ENCODE results near the gene ATP2B3. TPM values are rescaled to one million over a fixed set of nuclear protein-coding genes. Genes with fewer than 3 reads are reported as not detected.

Gene ATP2B3
- 0.82 to 0.99 TPM (median 0.83 TPM) in 3 replicates for total RNA-seq

DNA sequence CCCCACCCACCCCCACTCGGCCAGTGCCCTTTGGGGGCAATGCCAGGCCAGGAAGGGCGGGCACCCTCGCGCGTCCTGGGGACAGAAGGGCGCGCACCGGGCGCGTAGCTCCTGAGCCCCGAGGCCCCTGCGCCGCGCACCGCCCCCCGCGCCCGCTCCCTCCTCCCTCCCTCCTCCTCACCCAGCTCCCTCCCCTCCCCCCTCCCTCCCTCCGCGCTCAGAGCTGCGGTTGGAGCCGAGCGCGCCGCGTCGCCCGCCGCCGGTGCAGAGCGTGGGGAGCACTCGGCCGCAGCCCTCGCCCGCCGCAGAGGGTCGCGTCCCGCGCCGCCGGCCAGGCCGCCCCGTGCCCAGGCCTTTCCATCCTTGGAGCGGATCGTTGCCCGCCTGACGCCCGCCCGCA is at the start of gene ATP2B3:
ATP2B3 (plus strand) TSS at position 220 of the 400 bp plus-strand sequence. CDS start 18,606 bp downstream, outside the sequence.
- TF ChIP-seq, protein P1, sequence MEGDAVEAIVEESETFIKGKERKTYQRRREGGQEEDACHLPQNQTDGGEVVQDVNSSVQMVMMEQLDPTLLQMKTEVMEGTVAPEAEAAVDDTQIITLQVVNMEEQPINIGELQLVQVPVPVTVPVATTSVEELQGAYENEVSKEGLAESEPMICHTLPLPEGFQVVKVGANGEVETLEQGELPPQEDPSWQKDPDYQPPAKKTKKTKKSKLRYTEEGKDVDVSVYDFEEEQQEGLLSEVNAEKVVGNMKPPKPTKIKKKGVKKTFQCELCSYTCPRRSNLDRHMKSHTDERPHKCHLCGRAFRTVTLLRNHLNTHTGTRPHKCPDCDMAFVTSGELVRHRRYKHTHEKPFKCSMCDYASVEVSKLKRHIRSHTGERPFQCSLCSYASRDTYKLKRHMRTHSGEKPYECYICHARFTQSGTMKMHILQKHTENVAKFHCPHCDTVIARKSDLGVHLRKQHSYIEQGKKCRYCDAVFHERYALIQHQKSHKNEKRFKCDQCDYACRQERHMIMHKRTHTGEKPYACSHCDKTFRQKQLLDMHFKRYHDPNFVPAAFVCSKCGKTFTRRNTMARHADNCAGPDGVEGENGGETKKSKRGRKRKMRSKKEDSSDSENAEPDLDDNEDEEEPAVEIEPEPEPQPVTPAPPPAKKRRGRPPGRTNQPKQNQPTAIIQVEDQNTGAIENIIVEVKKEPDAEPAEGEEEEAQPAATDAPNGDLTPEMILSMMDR (IDR thresholded peaks at IDR 0.05; ENCODE audit: unreplicated experiment): no peak
- Mint-ChIP-seq H3K36me3 (peaks cover 2% of the 10 kb centered on the region), H3K9me3 (no peaks in the 10 kb centered on the region), H3K27me3 (ENCODE audit: low read depth) (peaks cover 68% of the 10 kb centered on the region), H3K4me3 (peak within 1 kb of the TSS; percentile 61), H3K4me1 (peaks cover 3% of the 10 kb centered on the region), H3K27ac (no peak within 1 kb of the TSS)
- no peak for DNase-seq (ENCODE audit: low spot score in 2 of 2, unreplicated experiment in 2 of 2)

DNA sequence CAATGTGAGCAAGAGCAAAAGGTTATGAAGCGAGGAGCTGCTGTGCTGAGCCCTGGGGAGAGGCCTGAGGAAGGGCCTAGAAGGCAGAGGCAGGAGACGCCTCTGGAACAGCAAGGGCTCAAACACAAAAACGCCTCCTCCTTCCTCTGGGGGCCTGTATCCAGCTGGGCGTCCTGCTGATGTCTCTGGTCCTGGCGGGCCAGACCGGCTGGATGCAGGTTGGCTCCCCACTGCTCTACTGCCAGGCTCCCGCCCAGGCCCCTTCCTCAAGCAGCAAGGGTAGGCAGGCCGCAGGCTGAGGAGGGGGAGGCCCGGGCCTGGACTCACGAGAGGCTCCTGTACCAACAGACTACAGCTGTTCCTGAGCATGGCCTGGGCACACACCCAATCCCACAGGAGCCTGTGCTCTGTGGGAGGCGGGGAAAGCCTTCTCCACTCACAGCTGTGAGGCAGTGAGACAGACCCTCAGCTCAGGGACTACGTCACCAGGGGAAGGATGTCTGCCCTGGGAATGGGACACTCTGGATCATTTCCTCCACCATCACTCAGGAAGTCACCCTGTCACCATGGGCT is 49.3 kb upstream of the ATP2B3 start:
- Mint-ChIP-seq H3K27me3 (ENCODE audit: low read depth) (no peaks in the 10 kb centered on the region), H3K27ac (no peak overlapping the region), H3K36me3 (peaks cover 3% of the 10 kb centered on the region), H3K4me1 (peaks cover 6% of the 10 kb centered on the region), H3K4me3 (no peak overlapping the region), H3K9me3 (peaks cover 5% of the 10 kb centered on the region)
- TF ChIP-seq, protein P1 (IDR thresholded peaks at IDR 0.05; ENCODE audit: unreplicated experiment): no peak
- DNase-seq (ENCODE audit: low spot score in 2 of 2, unreplicated experiment in 2 of 2): no peak

DNA sequence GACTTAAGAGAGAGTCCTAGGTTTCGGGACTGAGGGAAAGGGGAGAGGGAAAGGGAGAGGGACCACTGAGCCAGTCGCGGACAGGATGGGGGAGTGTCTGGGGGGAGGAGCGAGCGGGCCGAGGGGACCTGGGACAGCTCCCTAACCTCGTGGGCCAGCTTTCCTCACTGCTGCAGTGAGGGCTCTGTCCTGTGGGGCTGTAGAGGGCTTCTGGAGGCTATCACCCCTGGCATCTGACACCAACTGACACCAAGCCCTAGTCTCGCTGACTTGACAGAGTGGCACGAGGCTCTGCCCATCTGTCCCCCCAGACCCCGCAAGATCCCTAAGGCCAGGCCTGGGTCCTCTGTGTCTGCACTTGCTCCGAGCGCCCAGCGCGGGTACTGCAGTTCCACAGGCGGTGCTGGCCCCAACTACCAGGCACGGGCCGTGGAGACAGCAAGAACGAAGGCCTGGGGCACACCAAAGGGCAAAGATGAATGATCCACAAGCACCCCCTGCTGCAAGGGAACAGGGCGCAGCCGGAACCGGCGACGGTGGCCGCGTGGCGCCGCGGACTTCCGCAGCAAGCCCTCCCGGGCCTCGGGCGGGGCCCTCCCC is 47.5 kb upstream of the ATP2B3 start:
- Mint-ChIP-seq H3K9me3 (peaks cover 5% of the 10 kb centered on the region), H3K4me3 (peak overlapping the region; percentile 75), H3K4me1 (peaks cover 6% of the 10 kb centered on the region), H3K27ac (peak overlapping the region; percentile 61), H3K27me3 (ENCODE audit: low read depth) (no peaks in the 10 kb centered on the region), H3K36me3 (no peaks in the 10 kb centered on the region)
- TF ChIP-seq, protein P1 (IDR thresholded peaks at IDR 0.05; ENCODE audit: unreplicated experiment): no peak
- no peak for DNase-seq (ENCODE audit: low spot score in 2 of 2, unreplicated experiment in 2 of 2)

DNA sequence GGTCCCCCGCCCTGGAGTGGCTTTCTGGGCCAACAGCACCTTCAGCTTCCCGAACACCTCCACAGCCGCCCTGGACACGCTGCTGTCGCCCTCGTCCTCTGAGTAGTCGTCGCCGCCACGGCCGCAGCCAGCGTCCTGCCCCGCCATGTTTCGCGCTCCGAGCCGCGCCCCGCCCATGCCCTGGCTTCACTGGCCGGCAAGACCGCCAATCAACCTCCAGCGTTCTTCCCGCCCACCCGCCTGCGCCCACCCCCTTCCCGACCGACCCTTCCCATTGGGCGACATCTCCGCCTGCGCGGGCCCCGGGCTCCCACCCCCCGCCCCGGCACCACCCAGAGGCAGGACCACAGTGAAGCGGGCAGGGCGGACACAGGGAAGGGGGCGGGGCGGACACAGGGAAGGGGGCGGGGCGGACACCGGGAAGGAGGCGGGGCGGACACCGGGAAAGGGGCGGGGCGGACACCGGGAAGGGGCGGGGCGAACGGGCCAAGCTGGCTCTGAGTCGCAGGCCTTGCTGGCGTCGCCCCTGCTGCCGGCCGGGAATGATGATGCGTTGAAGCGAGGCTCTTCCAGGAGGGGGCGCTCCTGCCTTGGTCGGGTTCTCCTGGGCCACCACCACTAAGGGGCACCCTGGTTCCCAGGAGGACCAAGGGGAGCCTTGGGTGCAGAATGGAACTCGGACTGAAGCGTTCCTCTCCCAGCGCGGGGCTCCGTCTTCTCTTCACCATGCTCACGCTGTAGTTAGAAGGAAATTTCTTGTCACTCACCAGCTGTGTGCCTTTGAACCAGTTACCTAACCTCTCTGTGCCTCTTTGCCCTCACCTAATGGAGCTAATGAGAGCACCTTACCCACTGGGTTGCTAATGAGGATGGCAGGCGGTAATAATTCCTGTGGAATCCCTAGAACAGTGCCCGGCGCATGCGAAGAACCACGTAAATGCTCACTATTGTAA is 46.8 kb upstream of the ATP2B3 start, which contains the start of gene HAUS7:
HAUS7 (minus strand) TSS at position 166 of the 953 bp plus-strand sequence; CDS start at position 147, 19 bp downstream.
- H3K27me3 Mint-ChIP-seq (ENCODE audit: low read depth): no peaks in the 10 kb centered on the region
- peak within 1 kb of the TSS; percentile 64 for H3K27ac Mint-ChIP-seq
- H3K36me3 Mint-ChIP-seq: no peaks in the 10 kb centered on the region
- H3K4me1 Mint-ChIP-seq: peaks cover 9% of the 10 kb centered on the region
- H3K9me3 Mint-ChIP-seq: peaks cover 5% of the 10 kb centered on the region
- DNase-seq (ENCODE audit: low spot score in 2 of 2, unreplicated experiment in 2 of 2): peak; percentile 75 to 86
- TF ChIP-seq, protein P1 (IDR thresholded peaks at IDR 0.05; ENCODE audit: unreplicated experiment): peak; percentile 60
- H3K4me3 Mint-ChIP-seq: peak within 1 kb of the TSS; percentile 75

DNA sequence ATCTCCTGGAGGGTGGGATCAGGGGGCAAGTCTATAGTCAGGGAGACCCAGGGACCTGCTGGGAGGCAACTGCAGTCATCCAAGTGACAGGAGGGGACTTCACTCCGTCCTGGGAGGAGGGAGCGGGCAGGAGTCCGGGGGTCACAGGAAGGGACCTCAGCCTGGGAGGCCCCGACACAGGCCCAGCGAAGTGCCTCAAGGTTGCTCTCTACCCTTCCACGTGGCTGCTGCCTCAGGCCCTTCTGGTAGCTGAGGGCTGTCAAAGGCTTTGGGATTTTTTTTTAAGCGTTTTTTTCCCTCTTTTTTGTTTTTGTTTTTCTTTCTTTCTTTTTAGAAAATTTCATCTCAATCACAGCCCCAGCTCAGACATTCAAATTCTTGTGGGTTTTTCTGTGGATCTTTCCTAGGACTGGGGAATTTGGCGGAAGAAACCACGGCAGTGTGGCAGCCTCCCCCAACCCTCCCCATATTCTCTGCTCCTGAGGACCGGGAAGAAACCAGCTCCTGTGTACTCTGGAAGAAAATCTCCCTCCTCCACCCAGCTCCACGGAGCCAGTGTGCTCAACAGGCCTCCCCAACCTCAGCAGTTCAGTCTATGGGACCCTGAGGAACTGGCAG is 45.7 kb upstream of the ATP2B3 start:
- H3K4me3 Mint-ChIP-seq: no peak overlapping the region
- no peaks in the 10 kb centered on the region for H3K36me3 Mint-ChIP-seq
- H3K4me1 Mint-ChIP-seq: peaks cover 16% of the 10 kb centered on the region
- TF ChIP-seq, protein P1 (IDR thresholded peaks at IDR 0.05; ENCODE audit: unreplicated experiment): no peak
- H3K27ac Mint-ChIP-seq: peak overlapping the region; percentile 86
- DNase-seq (ENCODE audit: low spot score in 2 of 2, unreplicated experiment in 2 of 2): no peak
- H3K9me3 Mint-ChIP-seq: peaks cover 5% of the 10 kb centered on the region
- H3K27me3 Mint-ChIP-seq (ENCODE audit: low read depth): no peaks in the 10 kb centered on the region
